Keratinocyte (primary cell): ENCODE data around the gene GRAP. TPM values are rescaled to one million over a fixed set of nuclear protein-coding genes. Genes with fewer than 3 reads are reported as not detected.

Experiments
- DNase-seq: peaks from one replicate; pipeline ENCODE4 v3.0.0-alpha.2; 2011; ENCODE audit warnings: low read depth, missing footprints, low spot score
- FAIRE-seq: peaks from 2 replicates; lab custom pipeline; 2011; peaks lifted over from hg19 to GRCh38; lab: Jason Lieb, UNC
- H2AFZ ChIP-seq: 2 replicates; pipeline ENCODE4 v1.6.0; 2012; ENCODE audit warnings: low read length, control low read depth, inconsistent platforms; ENCODE audit not compliant: control insufficient read depth
- H3K27ac ChIP-seq: 2 replicates; pipeline ENCODE4 v1.5.1; 2011; ENCODE audit warnings: low read length; ENCODE audit not compliant: control insufficient read depth, insufficient read depth
- H3K27me3 ChIP-seq: 3 replicates; pipeline ENCODE4 v1.6.0; 2011; ENCODE audit warnings: low read length; ENCODE audit not compliant: control insufficient read depth, insufficient read depth; ENCODE audit errors: extremely low read depth
- H3K36me3 ChIP-seq, 2 experiments: 2 replicates in 1 of 2; 3 replicates in 1 of 2; pipeline ENCODE4 v1.5.1; 2011; ENCODE audit warnings: low read length in 2 of 2, mild to moderate bottlenecking in 1 of 2; ENCODE audit not compliant: control insufficient read depth in 2 of 2, insufficient read depth in 2 of 2; ENCODE audit errors: extremely low read depth in 1 of 2
- H3K4me1 ChIP-seq: 3 replicates; pipeline ENCODE4 v1.5.1; 2011; ENCODE audit warnings: low read length; ENCODE audit not compliant: control insufficient read depth, insufficient read depth; ENCODE audit errors: extremely low read depth
- H3K4me2 ChIP-seq: 3 replicates; pipeline ENCODE4 v1.6.0; 2011; ENCODE audit warnings: low read depth, low read length; ENCODE audit not compliant: control insufficient read depth, insufficient read depth; ENCODE audit errors: extremely low read depth
- H3K4me3 ChIP-seq, 3 experiments: fragments of 200-600 bp in 1 of 3; sonication (generic) in 1 of 3; 2 replicates in 2 of 3; 3 replicates in 1 of 3; pipeline ENCODE4 v1.5.1; 2011 to 2016; ENCODE audit warnings: low read length in 3 of 3, mild to moderate bottlenecking in 3 of 3, control low read depth in 2 of 3, inconsistent platforms in 1 of 3, low read depth in 1 of 3, mixed read lengths in 1 of 3, mixed run types in 1 of 3, moderate library complexity in 1 of 3; ENCODE audit not compliant: control insufficient read depth in 2 of 3, insufficient read depth in 2 of 3; ENCODE audit errors: extremely low read depth in 1 of 3
- H3K79me2 ChIP-seq: 2 replicates; pipeline ENCODE4 v1.6.0; 2012; ENCODE audit warnings: low read length; ENCODE audit not compliant: control insufficient read depth, insufficient read depth
- H3K9ac ChIP-seq: 3 replicates; pipeline ENCODE4 v1.6.0; 2011; ENCODE audit warnings: low read length; ENCODE audit not compliant: control insufficient read depth, insufficient read depth; ENCODE audit errors: extremely low read depth
- H3K9me1 ChIP-seq: 3 replicates; pipeline ENCODE4 v1.6.0; 2011; ENCODE audit warnings: low read length; ENCODE audit not compliant: control insufficient read depth, insufficient read depth; ENCODE audit errors: extremely low read depth
- H3K9me3 ChIP-seq: 2 replicates; pipeline ENCODE4 v1.5.1; 2012; ENCODE audit warnings: low read depth, low read length; ENCODE audit not compliant: control insufficient read depth
- H4K20me1 ChIP-seq: 3 replicates; pipeline ENCODE4 v1.6.0; 2011; ENCODE audit warnings: low read length; ENCODE audit not compliant: control insufficient read depth, insufficient read depth; ENCODE audit errors: extremely low read depth
- EZH2 ChIP-seq: IDR thresholded peaks from one replicate; pipeline ENCODE4 v1.6.1; 2012; ENCODE audit warnings: inconsistent platforms, mild to moderate bottlenecking, low read length, moderate library complexity
- dilution Hi-C: fragments of 300-500 bp; cut with MboI; formaldehyde crosslinking; loops from one replicate; pipeline ENCODE4 v1.7.0; 2020; ENCODE audit warnings: low sequenced_read_pairs; ENCODE audit not compliant: extremely low pct_ligation_motif_present
- polyA plus RNA-seq, 5 experiments: library from polyadenylated mRNA; depleted of rRNA in 3 of 5; stranded (reverse) in 3 of 5; stranded (forward) in 1 of 5; unstranded in 1 of 5; fragments of >200 nt; gene quantifications; 1 replicate in 1 of 5; 2 replicates in 3 of 5; 3 replicates in 1 of 5; pipeline versions ENCODE4 v1.2.1 to v1.2.3, GENCODE V29; 2011 to 2012; ENCODE audit warnings: missing spikeins in 2 of 5, low read depth in 1 of 5, low replicate concordance in 1 of 5
- TF ChIP-seq, protein P1 (sequence below), 3 experiments: IDR thresholded peaks in 1 of 3; conservative IDR thresholded peaks in 1 of 3; optimal IDR thresholded peaks in 1 of 3; 2 replicates in 2 of 3; 3 replicates in 1 of 3; pipeline versions ENCODE3 to v1.5.1; 2011; ENCODE audit warnings: low read length in 3 of 3, mild to moderate bottlenecking in 3 of 3, moderate library complexity in 2 of 3, control low read depth in 1 of 3, inconsistent platforms in 1 of 3; ENCODE audit not compliant: insufficient read depth in 2 of 3; ENCODE audit errors: extremely low read depth in 1 of 3

The GRAP gene
- polyA plus RNA-seq, 1 donor (not counting 4 experiments of a cell fraction or from before 2014, with no cell fraction given) = 0.03 TPM

DNA sequence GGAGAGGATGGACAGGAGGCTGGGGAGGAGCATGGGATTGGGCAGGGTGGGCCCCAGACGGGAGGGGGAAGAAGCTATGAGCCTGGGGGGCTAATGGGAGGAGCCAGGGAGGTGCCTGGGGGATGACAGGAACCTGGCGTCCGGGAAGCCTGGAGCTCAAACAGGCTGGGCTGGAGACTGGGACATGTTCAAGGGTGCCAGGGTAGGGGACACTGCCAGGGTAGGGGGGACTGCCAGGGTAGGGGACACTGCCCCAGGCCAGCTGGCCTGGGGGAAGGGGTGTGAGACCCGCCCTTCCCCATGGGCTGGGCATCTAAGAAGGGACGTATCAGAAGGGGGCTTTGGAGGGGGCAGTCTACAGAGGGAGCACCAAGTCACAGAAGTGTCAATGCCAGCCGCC, 35.2 kb downstream of the GRAP start:
- Histone ChIP-seq H3K27ac (no peak overlapping the region), H3K9me3 (no peaks in the 10 kb centered on the region), H3K79me2 (no peaks in the 10 kb centered on the region), H3K27me3 (no peaks in the 10 kb centered on the region), H3K36me3 (no peaks in the 10 kb centered on the region), H3K4me2 (no peak overlapping the region), H2AFZ (no peak overlapping the region), H3K9ac (no peak overlapping the region), H4K20me1 (no peaks in the 10 kb centered on the region), H3K4me1 (peaks cover 36% of the 10 kb centered on the region), H3K4me3 (no peak overlapping the region), H3K9me1 (no peaks in the 10 kb centered on the region)
- TF ChIP-seq EZH2 = no peak
- TF ChIP-seq, protein P1, sequence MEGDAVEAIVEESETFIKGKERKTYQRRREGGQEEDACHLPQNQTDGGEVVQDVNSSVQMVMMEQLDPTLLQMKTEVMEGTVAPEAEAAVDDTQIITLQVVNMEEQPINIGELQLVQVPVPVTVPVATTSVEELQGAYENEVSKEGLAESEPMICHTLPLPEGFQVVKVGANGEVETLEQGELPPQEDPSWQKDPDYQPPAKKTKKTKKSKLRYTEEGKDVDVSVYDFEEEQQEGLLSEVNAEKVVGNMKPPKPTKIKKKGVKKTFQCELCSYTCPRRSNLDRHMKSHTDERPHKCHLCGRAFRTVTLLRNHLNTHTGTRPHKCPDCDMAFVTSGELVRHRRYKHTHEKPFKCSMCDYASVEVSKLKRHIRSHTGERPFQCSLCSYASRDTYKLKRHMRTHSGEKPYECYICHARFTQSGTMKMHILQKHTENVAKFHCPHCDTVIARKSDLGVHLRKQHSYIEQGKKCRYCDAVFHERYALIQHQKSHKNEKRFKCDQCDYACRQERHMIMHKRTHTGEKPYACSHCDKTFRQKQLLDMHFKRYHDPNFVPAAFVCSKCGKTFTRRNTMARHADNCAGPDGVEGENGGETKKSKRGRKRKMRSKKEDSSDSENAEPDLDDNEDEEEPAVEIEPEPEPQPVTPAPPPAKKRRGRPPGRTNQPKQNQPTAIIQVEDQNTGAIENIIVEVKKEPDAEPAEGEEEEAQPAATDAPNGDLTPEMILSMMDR (optimal IDR thresholded peaks at IDR 0.05 in 1 of 3, IDR thresholded peaks at IDR 0.05 in 1 of 3, conservative IDR thresholded peaks at IDR 0.05 in 1 of 3; ENCODE audit: extremely low read depth in 1 of 3, insufficient read depth in 2 of 3, low read length in 3 of 3) = no peak
- DNase-seq (no peak), FAIRE-seq (no peak)
- dilution Hi-C loops = no loop called here

- Histone ChIP-seq H3K9ac (no peak overlapping the region), H3K27me3 (no peaks in the 10 kb centered on the region), H2AFZ (peak overlapping the region; percentile 56), H3K36me3 (no peaks in the 10 kb centered on the region), H3K4me2 (peak overlapping the region; percentile 49), H3K79me2 (no peaks in the 10 kb centered on the region), H3K4me1 (peaks cover 29% of the 10 kb centered on the region), H4K20me1 (no peaks in the 10 kb centered on the region), H3K4me3 (no peak overlapping the region), H3K9me3 (no peaks in the 10 kb centered on the region), H3K27ac (no peak overlapping the region), H3K9me1 (no peaks in the 10 kb centered on the region)
- DNase-seq = no peak
- FAIRE-seq = peak; percentile 5
- TF ChIP-seq, protein P1 (optimal IDR thresholded peaks at IDR 0.05 in 1 of 3, IDR thresholded peaks at IDR 0.05 in 1 of 3, conservative IDR thresholded peaks at IDR 0.05 in 1 of 3; ENCODE audit: extremely low read depth in 1 of 3, insufficient read depth in 2 of 3, low read length in 3 of 3) = no peak
- TF ChIP-seq EZH2 = no peak
- dilution Hi-C loops = no loop called here
Measured at GRCh38 chr17:19010729-19011505, 35.8 kb downstream of the GRAP start.
